ENCODE results near the gene FKBP1A. TPM values are rescaled to one million over a fixed set of nuclear protein-coding genes. Genes with fewer than 3 reads are reported as not detected.

The FKBP1A gene
- total RNA-seq, 2 donors from 2014 or later: 103 to 161 TPM

DNA sequence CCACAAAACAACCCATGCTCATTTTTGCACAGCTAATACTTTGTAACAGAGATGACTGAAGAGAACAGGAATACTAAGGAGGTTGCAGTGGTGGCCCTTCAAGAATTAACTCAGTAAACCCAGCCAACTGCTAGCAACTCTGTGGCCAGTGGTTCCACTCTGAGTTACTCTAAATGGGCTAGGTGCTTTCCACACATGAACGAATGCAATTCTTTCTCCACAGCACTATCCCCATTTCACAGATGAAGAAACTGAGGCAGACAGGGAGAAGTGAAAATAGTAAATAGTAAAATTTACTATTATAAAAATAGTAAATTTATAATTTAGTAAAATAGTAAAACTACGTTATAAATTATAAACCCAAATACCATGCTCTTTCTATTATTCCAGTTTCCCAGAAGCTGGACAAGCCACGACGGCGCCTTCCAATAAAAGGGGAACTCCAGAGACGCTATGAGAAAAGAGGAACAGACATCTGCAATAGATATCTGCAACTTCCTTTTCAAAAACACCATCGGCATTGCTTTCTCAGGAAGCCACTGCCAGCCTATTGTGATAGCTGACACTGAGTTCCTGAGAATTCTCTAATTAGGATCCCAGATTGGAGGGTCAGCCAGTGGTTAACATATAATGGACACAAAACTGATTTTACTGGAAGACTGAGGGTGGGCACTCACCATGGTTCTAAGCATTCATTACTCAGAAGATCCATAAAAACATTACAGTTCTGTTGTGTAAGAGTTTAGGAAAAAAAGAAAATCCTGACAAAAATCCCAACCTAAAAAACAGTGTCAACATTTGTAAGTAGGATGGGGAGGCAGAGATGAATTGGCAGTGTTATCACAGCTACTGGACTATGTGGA lies 16.2 kb downstream of the FKBP1A start:
- H3K36me3 ChIP-seq: no peaks in the 10 kb centered on the region
- H3K4me1 ChIP-seq (replicated peaks): no peaks in the 10 kb centered on the region
- H3K4me3 ChIP-seq: no peak overlapping the region
- WGBS: 61% methylated on average over 7 of the region's 7 CpGs
- TF ChIP-seq POLR2AphosphoS5 (IDR thresholded peaks at IDR 0.05) (no peak), POLR2A (IDR thresholded peaks at IDR 0.05) (no peak)
- TF ChIP-seq, protein P1, sequence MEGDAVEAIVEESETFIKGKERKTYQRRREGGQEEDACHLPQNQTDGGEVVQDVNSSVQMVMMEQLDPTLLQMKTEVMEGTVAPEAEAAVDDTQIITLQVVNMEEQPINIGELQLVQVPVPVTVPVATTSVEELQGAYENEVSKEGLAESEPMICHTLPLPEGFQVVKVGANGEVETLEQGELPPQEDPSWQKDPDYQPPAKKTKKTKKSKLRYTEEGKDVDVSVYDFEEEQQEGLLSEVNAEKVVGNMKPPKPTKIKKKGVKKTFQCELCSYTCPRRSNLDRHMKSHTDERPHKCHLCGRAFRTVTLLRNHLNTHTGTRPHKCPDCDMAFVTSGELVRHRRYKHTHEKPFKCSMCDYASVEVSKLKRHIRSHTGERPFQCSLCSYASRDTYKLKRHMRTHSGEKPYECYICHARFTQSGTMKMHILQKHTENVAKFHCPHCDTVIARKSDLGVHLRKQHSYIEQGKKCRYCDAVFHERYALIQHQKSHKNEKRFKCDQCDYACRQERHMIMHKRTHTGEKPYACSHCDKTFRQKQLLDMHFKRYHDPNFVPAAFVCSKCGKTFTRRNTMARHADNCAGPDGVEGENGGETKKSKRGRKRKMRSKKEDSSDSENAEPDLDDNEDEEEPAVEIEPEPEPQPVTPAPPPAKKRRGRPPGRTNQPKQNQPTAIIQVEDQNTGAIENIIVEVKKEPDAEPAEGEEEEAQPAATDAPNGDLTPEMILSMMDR (IDR thresholded peaks at IDR 0.05): no peak
- no peaks in the 10 kb centered on the region for H3K27me3 ChIP-seq (replicated peaks; ENCODE audit: insufficient read depth)
- no peak for DNase-seq (ENCODE audit: low spot score)
- no peak overlapping the region for H3K27ac ChIP-seq
- intact Hi-C loops (cut with DNase I): no loop called here
- no peaks in the 10 kb centered on the region for H3K9me3 ChIP-seq

DNA sequence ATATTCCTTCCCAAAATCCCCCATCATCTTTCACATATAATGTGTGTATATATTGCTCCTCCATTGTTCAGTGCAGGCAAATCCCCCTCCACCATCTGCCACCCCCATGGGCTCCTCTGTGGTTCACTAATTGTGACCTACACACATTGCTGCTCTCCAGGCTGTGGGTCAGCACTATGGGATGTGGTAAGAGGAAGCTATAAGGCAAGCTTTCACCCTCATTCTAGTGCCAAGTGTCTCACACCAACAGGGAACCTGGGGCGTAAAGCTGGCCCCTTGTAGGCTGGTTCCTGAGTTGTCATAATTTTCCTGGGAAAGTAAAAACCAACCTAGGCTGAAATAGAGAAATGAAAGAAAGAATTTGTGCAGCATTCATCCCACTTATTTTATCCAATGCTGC lies 16.8 kb downstream of the FKBP1A start:
- WGBS: 85% methylated on average over 1 of the region's 1 CpG
- Histone ChIP-seq H3K4me1 (replicated peaks) (peaks cover 5% of the 10 kb centered on the region), H3K36me3 (no peaks in the 10 kb centered on the region), H3K4me3 (no peak overlapping the region), H3K9me3 (no peaks in the 10 kb centered on the region), H3K27me3 (replicated peaks; ENCODE audit: insufficient read depth) (no peaks in the 10 kb centered on the region), H3K27ac (no peak overlapping the region)
- no peak for DNase-seq (ENCODE audit: low spot score)
- intact Hi-C loops (cut with DNase I): no loop called here
- TF ChIP-seq, protein P1 (IDR thresholded peaks at IDR 0.05): no peak

DNA sequence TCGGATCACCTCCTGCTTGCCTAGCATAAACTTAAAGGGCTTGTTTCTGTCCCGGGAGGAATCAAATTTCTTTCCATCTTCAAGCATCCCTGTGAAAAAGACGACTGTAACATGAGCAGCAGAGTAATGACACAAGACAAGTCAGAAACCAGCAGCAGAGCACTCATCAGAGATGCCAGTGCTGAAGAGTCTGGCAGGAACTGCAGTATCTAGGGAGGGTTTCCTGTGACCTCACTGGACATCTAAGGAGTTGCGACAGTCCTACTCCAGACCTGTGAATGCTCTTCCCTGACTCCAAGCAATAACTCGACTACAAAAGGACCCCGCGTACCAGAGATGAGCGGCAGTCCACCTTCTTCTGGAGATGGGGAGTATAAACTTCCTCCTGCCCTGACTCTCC lies 17.3 kb downstream of the FKBP1A start:
- no peak overlapping the region for H3K27ac ChIP-seq

DNA sequence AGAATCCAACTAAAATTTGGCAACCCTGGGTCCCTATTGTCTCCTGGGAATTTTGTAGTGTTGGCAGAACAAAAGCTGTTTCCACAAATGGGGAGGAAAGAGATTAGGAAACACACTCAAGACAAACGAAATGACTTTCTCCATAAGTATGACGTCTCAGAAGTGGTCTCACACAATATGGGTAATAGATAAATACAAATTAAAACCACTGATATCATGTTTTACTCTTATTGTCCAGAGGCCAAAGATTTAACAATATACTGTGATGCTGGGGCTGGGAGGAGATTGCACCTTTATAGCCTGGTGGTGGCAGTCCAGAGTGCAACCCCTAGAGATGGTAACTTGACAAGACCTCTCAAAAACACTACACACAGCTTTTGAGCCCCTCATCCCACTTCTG lies 18.6 kb downstream of the FKBP1A start:
- H3K36me3 ChIP-seq: no peaks in the 10 kb centered on the region
- no peak overlapping the region for H3K4me3 ChIP-seq
- no peak overlapping the region for H3K27ac ChIP-seq
- intact Hi-C loops (cut with DNase I): no loop called here
- H3K4me1 ChIP-seq (replicated peaks): peaks cover 11% of the 10 kb centered on the region
- no peak for DNase-seq (ENCODE audit: low spot score)
- TF ChIP-seq POLR2A (IDR thresholded peaks at IDR 0.05) (no peak), POLR2AphosphoS5 (IDR thresholded peaks at IDR 0.05) (no peak)
- TF ChIP-seq, protein P1 (IDR thresholded peaks at IDR 0.05): no peak
- no peaks in the 10 kb centered on the region for H3K9me3 ChIP-seq
- H3K27me3 ChIP-seq (replicated peaks; ENCODE audit: insufficient read depth): no peaks in the 10 kb centered on the region
- 32% methylated on average over 2 of the region's 2 CpGs for WGBS

More for the DNA sequence above, 17.3 kb downstream of the FKBP1A start:
- no peaks in the 10 kb centered on the region for H3K27me3 ChIP-seq (replicated peaks; ENCODE audit: insufficient read depth)
- 57% methylated on average over 8 of the region's 8 CpGs for WGBS
- H3K4me3 ChIP-seq: no peak overlapping the region
- TF ChIP-seq POLR2AphosphoS5 (IDR thresholded peaks at IDR 0.05) (no peak), POLR2A (IDR thresholded peaks at IDR 0.05) (no peak)
- TF ChIP-seq, protein P1 (IDR thresholded peaks at IDR 0.05): no peak
- intact Hi-C loops (cut with DNase I): no loop called here
- no peaks in the 10 kb centered on the region for H3K36me3 ChIP-seq
- H3K4me1 ChIP-seq (replicated peaks): peaks cover 10% of the 10 kb centered on the region
- DNase-seq (ENCODE audit: low spot score): no peak
- no peaks in the 10 kb centered on the region for H3K9me3 ChIP-seq

DNA sequence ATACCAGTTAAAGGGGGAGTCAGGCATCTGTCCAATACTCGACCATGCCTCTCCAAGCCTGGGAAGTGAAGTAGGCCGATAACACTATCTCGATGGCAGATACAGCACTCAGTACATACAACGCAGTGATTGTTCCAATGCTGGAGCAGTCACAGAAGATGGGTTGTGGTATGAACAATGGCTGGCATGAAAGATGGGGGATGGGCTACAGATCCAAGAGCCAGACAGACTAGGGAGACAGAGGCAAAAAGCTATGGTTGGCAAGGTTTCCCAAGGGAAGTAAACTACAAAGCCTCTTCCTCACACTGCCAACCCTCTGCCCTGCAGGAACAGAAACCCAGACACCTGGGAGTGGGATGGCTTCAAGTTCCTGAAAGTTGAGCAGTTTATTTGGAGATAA lies 19.2 kb downstream of the FKBP1A start:
- no peaks in the 10 kb centered on the region for H3K27me3 ChIP-seq (replicated peaks; ENCODE audit: insufficient read depth)
- H3K27ac ChIP-seq: no peak overlapping the region
- no peak overlapping the region for H3K4me3 ChIP-seq
- WGBS: 36% methylated on average over 4 of the region's 4 CpGs
- H3K4me1 ChIP-seq (replicated peaks): peaks cover 14% of the 10 kb centered on the region
- no peaks in the 10 kb centered on the region for H3K9me3 ChIP-seq
- TF ChIP-seq, protein P1 (IDR thresholded peaks at IDR 0.05): no peak
- no peak for TF ChIP-seq POLR2AphosphoS5 (IDR thresholded peaks at IDR 0.05)
- H3K36me3 ChIP-seq: no peaks in the 10 kb centered on the region
- intact Hi-C loops (cut with DNase I): no loop called here
- DNase-seq (ENCODE audit: low spot score): no peak

Measured in prostate gland (tissue), 2 donors.